GM10266 (cell line): Measurements from ENCODE around the gene SEC14L1.

ENCODE experiments used
- DNase-seq: peaks from one replicate; pipeline ENCODE4 v3.0.0; 2012; ENCODE audit errors: extremely low spot score
- CTCF ChIP-seq: IDR thresholded peaks from 2 replicates; pipeline ENCODE4 v1.5.1; 2012; ENCODE audit warnings: mild to moderate bottlenecking, low read depth; ENCODE audit not compliant: control insufficient read depth, insufficient read depth; ENCODE audit errors: missing control alignments

Gene SEC14L1

DNA sequence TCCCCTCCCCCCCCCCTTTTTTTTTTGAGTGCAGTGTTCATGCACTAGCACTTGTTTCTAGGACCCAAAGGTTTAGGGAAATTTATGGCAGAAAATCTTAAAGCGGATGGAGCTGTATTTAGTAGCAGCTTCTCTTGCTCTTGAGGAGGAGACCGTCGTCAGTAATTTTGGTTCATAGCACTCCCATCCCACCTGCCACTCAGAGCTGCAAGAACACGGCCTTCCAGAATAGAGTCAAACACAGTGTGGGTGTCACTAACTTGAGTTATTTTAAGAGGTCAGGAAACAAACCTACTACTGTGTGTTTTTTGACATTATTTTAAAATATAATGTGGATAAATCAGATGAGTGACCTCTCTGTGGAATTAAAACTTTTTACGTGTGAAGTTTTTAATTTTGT is 37.3 kb downstream of the SEC14L1 start:
- DNase-seq, result no peak
- no peak for TF ChIP-seq CTCF

DNA sequence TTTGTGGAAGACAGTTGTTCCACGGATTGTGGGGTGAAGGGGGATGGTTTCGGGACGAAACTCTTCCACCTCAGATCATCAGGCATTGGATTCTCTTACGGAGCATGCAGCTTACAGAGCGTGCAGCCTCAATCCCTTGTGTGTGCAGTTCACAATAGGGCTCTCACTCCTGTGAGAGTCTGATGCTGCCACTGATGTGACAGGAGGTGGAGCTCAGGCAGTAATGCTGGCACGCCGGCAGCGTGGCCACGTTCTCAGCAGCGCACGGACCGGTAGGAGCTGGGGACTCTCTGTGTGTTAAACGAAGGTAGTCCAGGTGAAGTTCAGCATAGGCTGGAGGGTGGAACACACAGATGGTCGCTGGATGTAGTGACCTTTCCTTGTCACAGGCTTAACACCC is 37.8 kb downstream of the SEC14L1 start:
- no peak for TF ChIP-seq CTCF
- DNase-seq, result no peak

GRCh38 chr17:77180503-77181357 is 40.0 kb downstream of the SEC14L1 start:
- no peak for DNase-seq
- TF ChIP-seq CTCF, result no peak

DNA sequence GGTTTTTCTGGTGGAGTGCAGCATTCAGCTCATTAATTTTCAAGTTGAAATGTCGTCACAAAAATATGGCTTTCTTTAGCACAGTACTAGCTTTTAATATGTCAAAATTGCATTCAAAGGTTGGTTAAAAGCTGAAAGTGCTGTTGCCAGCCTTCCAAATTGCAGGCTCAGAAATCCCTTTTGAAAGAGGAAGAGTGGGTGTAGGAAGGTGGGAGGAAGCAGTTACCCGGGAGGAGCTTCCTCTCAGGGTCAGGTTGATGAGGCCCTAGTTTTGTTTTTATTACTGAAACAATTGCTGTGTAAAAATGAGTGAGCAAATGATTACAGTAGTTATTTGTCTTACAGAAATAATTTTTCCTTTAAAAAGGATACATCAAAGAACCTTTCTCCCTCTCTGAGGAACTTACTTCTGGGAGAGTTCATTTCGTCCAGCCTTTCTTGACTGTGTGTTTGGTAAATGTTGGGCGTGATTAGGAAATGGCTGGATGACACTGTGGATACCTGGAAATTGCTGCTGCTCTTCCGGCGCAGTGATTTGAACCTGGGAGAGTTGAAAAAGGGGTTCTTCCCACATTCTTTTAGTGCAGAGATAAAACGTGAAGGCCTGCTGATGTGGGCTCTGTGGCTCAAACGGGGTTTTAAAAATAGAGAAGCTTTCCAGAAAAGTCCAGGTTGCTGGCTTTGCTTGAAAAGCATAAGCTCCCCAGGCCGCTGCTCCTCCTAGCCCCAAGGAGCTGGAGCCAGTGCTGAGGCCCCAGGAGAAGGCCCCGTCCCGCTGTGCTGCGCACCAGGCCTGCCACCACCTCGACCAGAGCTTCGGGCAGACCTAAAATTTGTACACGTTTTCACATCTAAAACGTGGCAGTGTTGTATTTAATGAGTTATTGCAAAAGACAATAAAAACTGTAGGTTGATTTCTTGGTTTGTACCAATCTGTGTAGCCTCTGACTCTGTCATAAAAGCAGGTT is 41.7 kb downstream of the SEC14L1 start:
- DNase-seq, result peak; percentile 39

DNA sequence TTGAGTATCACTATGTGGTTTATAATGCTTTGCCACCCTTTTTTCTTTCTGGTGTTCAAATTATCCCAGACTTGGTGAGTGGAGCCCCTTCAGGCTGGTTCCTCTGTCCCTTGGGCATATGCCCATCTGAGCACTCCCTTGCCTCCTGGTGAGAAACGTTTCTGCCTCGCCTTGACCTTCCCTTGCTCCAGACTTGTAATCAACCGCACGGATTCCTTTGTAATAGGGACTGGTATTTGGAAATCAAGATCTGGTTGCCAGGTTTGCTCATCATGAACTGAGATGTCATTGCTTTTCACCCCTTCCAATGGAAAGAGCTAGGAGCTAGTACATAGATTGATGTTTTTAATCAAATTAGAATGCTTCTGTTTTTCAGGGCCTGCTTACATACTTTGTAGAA is 43.7 kb downstream of the SEC14L1 start:
- no peak for TF ChIP-seq CTCF
- DNase-seq, result no peak

More for the DNA sequence above, 41.7 kb downstream of the SEC14L1 start:
- TF ChIP-seq CTCF, result no peak

GRCh38 chr17:77185137-77185536 is 44.4 kb downstream of the SEC14L1 start:
- no peak for TF ChIP-seq CTCF
- DNase-seq, result no peak
